ENCODE measurements around the gene TMEM184A.

Gene TMEM184A

GRCh38 chr7:1548944-1549343 lies 7.1 kb downstream of the TMEM184A start:
- no peak for DNase-seq

- no peak for DNase-seq
Measured at GRCh38 chr7:1548438-1548831, 7.6 kb downstream of the TMEM184A start.

GRCh38 chr7:1547777-1548437 lies 8.1 kb downstream of the TMEM184A start:
- no peak for DNase-seq

- DNase-seq, result no peak
Measured at GRCh38 chr7:1546909-1547776, 8.9 kb downstream of the TMEM184A start.

- no peak for DNase-seq
Measured at GRCh38 chr7:1546274-1546908, 9.6 kb downstream of the TMEM184A start.

- no peak for DNase-seq
Measured at GRCh38 chr7:1545417-1546246, 10.4 kb downstream of the TMEM184A start.

GRCh38 chr7:1544896-1545416 lies 11.0 kb downstream of the TMEM184A start:
- DNase-seq, result no peak

- no peak for DNase-seq
Measured at GRCh38 chr7:1544178-1544895, 11.7 kb downstream of the TMEM184A start.

- no peak for DNase-seq
Measured at GRCh38 chr7:1543826-1544177, 12.2 kb downstream of the TMEM184A start.

GRCh38 chr7:1542841-1543747 lies 12.9 kb downstream of the TMEM184A start:
- DNase-seq, result no peak

GRCh38 chr7:1542329-1542728 lies 13.7 kb downstream of the TMEM184A start:
- no peak for DNase-seq

GRCh38 chr7:1541431-1542162 lies 14.4 kb downstream of the TMEM184A start:
- DNase-seq, result no peak

GRCh38 chr7:1540776-1541271 lies 15.2 kb downstream of the TMEM184A start:
- DNase-seq, result no peak

GRCh38 chr7:1539882-1540775 lies 15.9 kb downstream of the TMEM184A start:
- DNase-seq, result no peak

- DNase-seq, result no peak
Measured at GRCh38 chr7:1539181-1539881, 16.7 kb downstream of the TMEM184A start.

GRCh38 chr7:1538544-1539180 lies 17.3 kb downstream of the TMEM184A start:
- no peak for DNase-seq

GRCh38 chr7:1537535-1538412 lies 18.2 kb downstream of the TMEM184A start:
- no peak for DNase-seq

All from NCI-H1048 (cell line).